ENCODE data around the gene PARD3.
"Not testable (repeated sequence)": the region's sequence is repeated elsewhere in the genome, so short reads cannot be mapped to it uniquely, and the experiment has no call there.

The PARD3 gene

DNA sequence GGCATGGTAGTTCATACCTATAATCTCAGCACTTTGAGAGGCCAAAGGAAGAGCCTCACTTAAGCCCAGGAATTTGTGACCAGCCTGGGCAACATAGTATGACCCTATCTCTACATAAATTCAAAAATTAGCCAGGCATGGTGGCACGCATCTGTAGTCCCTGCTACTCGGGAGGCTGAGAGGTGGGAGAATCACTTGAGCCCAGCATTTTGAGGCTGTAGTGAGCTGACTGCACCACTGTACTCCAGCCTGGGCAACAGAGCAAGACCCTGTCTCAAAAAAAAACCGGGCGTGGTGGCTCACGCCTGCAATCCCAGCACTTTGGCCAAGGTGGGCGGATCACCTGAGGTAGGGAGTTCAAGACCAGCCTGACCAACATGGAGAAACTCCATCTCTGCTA, 19.8 kb downstream of the PARD3 start:
- DNase-seq: no peak

DNA sequence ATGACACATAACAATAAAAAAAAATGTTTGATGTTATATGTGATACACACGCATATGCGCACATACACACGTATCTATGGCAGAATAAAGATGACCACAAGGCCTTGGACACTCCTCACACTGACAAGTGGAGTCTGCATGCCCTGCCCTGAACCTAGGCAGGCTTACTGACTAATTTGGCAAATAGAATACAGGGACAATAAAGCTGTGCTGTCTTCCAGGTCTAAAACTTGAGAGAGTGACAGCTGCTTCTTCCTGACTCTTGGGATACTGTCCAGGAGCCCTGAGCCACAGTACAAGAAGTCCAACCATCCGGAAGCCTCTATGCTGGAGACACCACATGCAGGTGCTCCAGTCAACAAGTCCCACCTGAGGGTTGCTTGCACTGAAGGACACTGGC, 20.3 kb downstream of the PARD3 start:
- no peak for DNase-seq

DNA sequence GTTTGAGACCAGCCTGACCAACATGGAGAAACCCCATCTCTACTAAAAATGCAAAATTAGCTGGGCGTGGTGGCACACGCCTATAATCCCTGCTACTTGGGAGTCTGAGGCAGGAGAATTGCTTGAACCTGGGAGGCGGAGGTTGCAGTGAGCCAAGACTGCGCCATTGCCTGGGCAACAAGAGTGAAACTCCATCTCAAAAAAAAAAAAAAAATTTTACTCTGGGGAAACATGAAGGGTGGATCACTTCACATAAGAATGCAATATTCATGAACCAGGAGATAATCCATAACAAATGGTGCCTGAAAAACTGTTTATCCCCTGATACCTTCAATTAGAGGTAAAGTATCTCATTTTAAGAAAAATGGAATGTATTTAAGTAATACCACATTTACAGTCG, 21.5 kb downstream of the PARD3 start:
- DNase-seq: not testable (repeated sequence)

DNA sequence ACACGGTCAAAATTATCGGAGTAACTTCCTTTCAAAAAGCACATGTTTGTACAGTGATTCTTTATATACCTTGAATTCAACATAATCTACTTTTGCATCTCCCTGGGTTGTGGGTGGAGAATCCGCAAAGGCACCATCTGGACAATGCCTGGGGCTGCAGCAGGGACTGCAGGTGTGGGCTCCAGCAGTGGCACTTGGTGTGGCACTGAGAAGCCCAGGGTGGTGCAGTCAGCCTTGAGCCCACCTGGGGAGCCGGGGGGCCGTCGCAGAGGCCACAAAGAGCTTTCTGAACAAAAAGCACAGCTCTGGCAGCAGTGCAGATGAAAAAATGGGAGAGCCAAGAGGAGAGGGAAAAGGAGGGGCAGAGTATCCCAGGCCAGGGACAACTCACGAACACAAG, 22.2 kb downstream of the PARD3 start:
- no peak for DNase-seq

DNA sequence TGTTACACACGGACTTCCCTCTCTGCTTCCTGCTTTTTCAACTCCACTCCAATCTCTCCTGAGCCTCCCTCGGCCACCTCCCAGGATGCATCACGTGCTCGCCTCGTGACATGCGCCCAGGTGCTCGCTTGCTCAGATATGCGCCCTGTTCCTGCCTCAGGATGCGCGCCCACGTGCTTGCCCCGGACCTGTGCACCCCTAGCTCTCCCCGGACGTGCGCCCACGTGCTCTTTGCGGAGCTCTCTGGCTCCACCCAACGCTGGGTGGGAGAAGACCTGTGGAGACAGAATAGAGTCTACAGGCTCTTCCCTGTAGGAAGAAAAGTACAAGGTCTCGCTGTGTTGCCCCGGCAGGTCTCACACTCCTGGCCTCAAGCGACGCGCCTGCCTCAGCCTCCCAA, 23.1 kb downstream of the PARD3 start:
- DNase-seq: no peak

DNA sequence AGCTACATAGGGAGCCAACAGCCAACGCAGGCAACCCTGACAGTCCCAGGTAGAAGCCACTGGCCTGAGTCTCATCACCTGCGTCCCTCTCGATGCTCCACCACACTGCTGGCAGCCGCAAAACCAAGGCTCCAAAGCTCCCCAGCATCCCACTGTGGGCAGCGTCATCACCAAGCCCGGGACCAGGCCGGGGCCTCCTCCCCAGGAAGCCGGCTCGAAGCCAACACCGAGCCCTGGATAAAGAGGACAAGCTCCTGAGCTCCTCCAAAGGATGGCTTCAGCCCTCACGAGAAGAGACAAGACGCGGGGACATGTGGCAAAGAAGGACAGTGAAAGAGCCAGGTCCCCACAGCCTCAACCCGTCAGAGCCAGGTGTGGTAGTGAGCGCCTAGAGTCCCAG, 23.9 kb downstream of the PARD3 start:
- no peak for DNase-seq

DNA sequence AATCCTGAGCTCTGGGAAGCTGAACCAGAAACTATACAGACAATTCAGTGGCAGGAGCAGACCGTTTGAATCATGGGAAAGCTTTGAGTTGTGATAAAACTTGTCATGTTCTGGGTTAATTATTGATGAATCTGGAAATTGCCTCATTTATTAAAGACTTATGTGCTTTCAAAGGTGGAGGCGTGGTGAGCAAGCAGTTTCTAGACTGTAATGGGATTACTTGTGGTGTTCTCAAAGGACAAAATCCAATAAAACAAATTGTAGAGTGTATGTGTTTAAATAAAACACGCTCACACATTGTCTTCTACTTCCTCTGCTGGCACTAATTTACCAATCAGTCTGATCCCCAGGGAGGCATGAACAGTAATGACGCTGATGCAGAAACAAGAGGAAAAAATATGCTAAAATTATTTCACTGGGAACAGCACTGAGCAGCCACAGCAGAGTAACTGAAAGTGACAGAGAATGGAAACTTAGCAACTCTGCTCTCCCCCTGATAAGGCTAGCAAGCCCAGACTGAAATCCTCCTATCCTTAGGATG, 25.1 kb downstream of the PARD3 start:
- DNase-seq: no peak

DNA sequence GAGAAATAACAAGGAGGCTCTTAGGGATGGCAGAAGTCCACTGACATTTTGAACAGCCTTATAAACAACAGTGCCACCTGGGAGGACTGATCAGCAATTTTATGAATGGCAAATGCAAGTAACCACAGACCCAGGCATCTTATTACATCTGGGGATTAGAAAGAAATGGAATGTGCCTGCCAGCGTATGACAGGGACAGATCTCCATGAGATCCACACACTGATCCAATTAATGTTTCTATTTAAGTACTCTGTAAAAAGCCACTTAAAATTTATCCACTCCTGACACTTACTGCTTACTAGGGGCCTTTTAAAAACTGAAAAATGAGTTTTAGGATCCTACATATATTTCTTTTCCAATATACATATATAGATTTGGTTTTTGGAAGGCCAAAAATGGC, 28.6 kb downstream of the PARD3 start:
- DNase-seq: no peak

DNA sequence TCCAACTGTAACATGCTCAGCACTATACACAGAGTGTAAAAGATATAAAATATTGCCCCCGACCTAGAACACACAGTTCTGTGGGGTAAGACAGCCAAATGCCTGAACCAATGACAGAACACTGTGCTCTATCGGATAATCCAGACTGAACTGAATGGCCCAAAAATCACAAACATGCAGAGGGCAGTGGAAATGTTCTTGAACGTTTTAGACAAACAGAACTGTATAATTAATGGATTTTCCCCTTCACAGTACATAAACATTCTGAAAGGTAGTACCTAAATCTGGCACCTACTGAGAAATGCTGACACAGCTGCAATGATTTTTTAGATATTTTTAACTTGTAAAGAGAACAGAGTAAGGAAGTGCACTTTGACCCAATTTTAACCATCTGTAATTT, 33.4 kb downstream of the PARD3 start:
- no peak for DNase-seq

DNA sequence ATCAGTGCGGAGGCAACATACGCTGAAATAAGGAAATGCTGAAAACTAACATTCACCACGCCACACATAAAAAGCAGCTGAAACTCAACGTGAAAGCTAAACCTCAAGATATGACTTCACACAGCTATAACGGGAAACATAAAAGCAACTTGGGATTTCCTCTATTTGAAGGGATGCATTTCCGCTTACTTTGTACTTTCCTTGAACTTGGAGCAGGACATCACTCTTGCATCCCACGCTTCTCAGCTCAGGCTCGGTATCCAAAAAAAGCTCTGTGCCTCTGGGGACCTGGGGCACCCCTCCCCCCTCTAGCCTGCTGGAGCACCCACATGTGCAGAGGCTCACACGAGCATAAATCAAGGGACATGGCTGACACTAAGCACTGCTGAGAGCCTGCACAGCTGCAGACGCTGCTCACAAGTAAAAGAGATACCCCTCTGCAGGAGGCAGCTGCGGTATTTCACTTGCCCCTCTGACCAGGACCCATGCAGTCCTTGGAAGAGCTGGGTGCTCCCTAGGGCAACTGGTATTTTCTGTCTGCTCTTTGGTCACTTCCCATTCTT, 34.2 kb downstream of the PARD3 start:
- no peak for DNase-seq

DNA sequence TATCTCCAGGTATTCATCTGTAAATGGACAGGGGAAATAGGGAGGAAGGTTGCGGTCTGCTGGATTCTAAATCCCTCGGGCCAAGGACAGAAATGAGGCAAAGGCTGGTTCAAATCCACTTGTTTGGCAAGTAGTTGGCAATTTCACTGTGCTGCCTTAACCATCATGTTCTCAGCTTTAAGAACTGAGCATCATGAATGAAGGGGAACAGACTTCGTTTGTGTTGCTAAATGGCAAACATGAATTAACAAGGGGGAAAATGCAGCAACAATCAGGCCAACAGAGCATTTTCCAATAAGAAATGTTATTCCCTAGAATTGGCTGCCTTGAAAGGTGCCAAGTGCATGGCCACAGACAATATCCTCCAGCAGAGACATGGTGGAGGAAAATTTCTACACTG, 36.9 kb downstream of the PARD3 start:
- DNase-seq: no peak

DNA sequence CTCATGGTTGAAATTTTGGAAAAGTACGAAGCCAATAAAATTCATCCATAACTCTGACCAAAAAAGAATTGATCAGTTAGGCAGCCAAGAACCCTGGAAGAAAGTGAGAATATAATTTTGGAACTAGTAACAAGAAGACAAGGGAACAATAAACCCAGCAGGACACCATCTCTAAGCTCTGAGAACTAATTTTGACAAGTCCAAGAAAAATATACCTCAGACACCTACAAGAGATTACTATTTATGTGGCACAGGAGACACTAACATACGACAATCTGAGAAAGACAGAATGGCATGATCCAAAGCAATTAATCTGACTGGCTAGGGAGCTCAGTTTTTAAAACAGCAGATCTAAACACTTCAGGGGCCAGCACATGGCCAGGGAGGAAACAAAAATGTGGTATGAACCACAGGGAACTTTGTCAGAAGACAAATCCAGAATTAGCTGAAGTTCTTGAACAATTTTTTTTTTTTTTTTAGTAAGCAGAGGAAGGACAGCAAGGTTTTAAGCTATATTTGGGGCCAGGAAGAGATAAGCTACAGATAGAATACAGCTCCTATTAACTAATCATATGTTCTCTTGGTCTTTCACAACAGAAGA, 38.9 kb downstream of the PARD3 start:
- DNase-seq: no peak

DNA sequence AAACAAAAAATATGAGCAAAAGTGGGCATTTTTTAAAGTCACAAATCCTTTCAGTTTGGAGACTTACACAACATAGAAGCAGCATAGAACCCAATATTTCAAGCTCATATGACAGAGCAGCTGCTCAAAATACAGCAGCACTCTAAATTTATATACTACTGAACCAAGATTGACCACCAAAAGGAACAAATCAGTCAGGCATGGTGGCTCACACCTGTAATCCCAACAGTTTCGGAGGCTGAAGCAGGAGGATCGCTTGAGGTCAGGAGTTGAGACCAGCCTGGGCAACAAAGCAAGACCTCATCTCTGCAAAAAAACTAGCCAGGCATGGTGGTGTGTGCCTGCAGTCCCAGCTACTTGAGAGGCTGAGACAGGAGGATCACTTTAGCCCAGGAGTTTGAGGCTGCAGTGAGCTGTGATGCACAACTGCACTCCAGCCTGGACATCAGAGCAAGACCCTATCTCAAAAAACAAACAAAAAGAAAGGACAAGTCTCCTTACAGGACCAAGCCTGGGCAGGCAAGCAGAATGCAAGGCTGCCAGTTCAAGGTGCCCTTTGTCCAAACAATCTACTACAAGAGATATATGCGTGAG, 40.0 kb downstream of the PARD3 start:
- no peak for DNase-seq

DNA sequence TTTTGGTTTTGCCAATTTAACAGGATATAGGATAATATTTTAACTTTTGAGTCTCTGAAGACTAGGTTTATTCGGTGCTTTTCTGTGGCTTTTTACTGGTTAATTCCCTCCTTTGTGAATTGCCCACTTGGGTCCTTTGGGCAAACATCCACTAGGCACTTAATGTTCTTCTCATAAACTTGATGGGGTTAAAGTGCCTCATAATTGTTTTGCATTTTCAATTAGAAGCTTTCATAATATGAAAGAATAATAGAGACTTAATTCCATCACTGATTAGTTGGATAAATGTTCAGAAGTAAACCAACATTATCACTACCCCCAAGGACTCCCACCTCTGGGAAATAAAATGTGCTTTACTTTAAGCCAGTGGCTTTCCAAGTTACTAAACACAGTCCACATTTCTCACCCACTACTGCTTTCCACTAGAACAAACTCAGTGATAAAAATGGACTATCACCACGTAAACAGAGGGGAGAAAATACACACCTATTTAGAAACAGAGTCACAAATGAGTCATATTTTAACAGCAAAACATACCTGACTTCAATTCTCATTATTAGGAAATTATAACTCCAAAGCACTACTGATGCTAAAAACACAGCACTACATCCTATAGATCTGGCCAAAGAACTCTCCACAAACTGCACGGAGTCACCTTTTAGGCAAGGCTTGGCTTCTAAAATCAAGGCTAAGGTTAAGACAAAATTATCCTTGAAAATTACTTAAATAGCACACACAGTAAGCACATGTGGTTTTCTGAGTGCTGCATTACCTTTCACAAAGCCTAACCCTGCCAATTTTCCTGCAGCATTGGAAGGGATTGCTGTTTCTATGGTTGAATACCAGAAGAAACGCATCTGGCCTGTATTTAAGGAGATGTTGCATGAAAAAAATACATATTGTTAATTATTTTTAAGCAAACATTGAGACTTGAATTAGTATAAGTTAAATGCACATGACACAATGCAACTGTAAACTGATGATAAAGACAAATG, 41.2 kb downstream of the PARD3 start:
- DNase-seq: no peak

DNA sequence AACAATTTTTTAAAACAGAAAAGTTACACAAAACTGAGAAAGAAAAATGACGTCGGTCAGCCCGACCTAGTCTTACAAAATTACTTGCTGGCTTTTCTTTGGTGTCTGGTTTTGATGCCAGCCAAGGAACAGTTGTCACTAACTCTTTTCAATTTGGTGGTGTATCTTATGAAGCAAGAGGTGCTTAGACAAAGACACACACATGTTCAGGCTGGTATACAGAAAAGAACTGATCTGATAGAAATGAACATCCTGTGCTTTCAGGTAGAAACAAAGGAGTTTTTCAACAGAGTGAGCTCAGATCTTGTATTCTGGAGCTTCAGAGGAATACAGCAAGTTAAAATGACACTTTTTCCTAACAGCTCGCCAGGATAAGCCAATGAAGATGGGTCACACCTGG, 43.6 kb downstream of the PARD3 start:
- no peak for DNase-seq

DNA sequence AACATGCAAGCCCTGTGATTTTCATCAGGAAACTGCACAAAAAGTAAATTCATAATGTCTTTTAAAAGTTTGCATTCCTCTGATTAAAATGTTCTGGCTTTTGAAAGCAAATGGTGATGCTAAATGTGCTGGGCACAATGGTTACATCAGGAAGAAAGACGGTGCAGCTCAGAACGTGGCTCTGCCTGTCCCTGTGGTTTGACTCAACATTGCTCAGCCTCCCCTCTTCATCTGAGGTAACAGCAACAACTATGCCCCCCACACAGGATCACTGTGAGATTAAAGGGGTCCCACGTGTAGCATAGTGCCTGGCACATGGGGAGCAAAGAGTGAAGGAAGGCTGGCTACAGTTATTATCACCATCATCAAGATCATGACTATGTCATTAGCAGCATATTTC, 44.0 kb downstream of the PARD3 start:
- DNase-seq: no peak

DNA sequence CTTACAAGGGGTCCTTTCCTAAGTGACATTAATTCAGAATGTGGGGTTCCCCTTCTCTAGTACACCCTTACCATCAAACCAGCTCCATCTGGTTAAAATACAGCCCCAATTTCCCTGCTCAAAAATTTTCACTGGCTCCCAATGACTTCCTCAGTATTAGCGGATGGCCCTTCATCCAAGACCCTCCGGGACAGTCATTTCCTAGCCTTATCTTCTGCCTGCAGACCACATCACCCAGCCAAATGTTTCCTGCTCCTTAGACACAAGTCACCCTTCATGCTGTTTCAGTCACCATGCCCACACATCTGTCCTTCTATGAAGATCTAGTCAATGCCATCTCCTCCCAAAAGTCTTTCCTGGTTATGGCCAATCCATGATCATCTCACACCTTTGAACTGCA, 45.2 kb downstream of the PARD3 start:
- no peak for DNase-seq

DNA sequence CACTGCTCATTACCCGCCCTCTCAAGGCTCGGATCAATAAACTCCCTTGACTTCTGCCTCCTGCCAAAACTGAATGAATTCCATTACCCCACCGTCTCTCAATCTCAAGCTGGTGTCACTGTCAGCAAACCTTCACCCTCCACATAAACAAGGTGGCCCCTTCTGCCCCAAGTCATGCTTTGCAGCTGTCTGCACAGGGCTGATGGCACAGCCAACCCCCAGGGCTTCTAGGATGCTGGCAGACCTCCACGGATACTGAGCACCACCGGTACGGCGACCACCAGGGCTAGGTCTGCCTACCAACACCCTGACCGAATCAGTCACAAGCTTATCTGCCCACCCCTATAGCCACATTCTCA, 46.1 kb downstream of the PARD3 start:
- DNase-seq: no peak

DNA sequence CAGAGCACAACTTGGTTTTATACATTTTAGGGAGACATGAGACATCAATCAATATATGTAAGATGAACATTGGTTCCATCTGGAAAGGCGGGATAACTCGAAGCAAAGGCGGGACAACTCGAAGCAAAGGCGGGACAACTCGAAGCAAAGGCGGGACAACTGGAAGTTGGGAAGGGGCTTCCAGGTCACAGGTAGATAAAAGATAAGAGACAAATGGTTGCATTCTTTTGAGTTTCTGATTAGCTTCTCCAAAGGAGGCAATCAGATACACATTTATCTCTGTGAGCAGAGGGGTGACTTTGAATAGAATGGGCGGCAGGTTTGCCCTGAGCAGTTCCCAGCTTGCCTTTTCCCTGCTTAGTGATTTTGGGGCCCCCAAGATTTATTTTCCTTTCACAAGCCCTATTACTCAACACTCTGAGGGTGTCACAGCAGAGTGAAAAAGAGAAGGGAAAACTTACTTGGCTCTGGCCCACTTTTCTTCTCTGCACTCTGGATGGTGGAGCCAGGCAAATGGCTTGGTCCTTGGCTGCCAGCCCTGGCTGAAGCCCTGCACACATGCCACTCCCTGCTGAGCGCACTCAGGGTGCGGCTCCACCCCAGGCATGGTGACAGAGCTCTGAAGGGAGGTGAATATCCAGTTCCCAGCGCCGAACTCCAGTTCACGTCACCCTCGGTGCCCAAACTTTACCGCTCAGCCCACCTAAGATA, 46.7 kb downstream of the PARD3 start:
- peak; percentile 46 to 80 for DNase-seq

DNA sequence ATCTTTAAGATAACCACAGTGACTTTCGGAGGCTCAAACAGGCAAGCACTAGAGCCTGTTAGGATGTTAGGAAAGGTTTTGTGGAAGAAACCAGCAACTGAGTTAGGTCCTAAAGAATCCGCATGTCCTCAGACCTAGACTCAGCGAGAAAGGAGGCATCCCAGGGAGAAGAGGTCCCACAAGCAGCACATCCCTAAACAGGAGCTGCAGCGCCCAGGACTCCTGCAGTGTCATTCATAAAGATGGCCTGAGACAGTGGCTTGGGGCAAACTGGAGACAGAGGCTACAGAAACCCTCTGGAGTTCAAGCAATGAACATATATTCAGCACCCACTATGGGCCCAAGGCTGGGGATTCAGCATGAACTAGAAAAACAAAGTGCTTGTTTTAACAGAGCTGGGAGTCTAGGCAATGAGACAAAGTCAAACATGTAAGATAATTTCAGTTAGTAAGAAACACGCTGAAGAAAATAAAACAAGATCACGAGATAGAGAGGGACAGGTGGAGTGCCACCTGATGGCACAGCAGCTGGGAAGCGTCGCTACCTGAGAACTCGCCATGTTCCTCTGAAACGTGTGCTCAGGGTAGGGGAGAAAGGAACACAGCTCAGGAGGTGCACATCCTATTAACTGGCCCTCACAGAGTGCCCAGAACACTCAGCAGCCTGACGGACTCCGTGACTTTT, 48.1 kb downstream of the PARD3 start:
- DNase-seq: no peak

DNA sequence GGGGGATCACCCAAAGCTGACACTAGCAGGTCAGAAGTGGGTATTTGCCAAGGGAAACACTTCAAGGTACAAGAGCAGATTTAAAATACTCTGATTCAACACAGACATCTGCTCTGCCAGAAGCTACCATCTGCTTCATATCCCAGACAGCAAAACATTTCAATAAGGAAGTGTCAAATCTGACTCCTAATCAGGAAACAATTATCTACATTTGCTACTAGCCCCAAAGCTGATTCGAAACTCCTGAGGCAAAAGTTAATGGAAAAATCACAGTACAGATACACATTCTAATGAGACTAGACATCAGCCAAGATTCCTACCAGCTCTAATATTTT, 48.9 kb downstream of the PARD3 start:
- DNase-seq: peak; percentile 52 to 75

DNA sequence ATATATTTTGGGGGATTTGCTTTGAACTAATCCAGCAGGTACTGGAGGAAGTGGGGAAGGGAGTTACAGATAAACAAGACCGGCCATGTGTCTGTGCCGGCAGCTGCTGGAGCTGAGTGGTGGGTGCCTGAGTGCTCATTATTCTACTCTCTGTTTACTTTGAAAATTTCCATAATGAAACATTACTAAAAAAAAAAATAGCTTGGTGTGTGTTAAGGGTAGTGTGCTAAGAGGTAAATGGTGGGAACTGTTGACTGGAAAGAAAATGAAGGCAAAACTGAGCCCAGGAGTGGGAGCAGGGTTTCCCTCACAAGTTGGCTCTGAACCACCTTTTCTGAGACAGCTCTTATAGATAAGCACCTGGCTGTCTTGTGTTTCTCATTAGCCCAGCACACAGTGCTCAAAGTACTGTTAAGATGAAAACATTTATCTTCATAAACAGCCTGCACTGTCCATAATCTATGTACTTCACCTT, 50.6 kb downstream of the PARD3 start:
- DNase-seq: no peak
